ENCODE results near the gene FAM89A.

FAM89A gene

GRCh38 chr1:231040019-231040799 lies at the start of gene FAM89A:
Gene FAM89A, minus strand, starts transcription at chr1:231040254. Its CDS starts 43 bp downstream, at chr1:231040211.
- DNase-seq (ENCODE audit: low spot score): peak; percentile 74

- no peak for DNase-seq (ENCODE audit: low spot score)
Measured at GRCh38 chr1:231084353-231084752, 44.3 kb upstream of the FAM89A start.

- DNase-seq (ENCODE audit: low spot score): no peak
Measured at GRCh38 chr1:231079163-231079562, 39.1 kb upstream of the FAM89A start.

- DNase-seq (ENCODE audit: low spot score): no peak
Measured at GRCh38 chr1:231078250-231078649, 38.2 kb upstream of the FAM89A start.

GRCh38 chr1:231076802-231077201 lies 36.7 kb upstream of the FAM89A start:
- DNase-seq (ENCODE audit: low spot score): no peak

GRCh38 chr1:231075497-231075896 lies 35.4 kb upstream of the FAM89A start:
- no peak for DNase-seq (ENCODE audit: low spot score)

- DNase-seq (ENCODE audit: low spot score): no peak
Measured at GRCh38 chr1:231075020-231075419, 35.0 kb upstream of the FAM89A start.

- no peak for DNase-seq (ENCODE audit: low spot score)
Measured at GRCh38 chr1:231074046-231074445, 34.0 kb upstream of the FAM89A start.

- no peak for DNase-seq (ENCODE audit: low spot score)
Measured at GRCh38 chr1:231073331-231073730, 33.3 kb upstream of the FAM89A start.

- no peak for DNase-seq (ENCODE audit: low spot score)
Measured at GRCh38 chr1:231072502-231073094, 32.5 kb upstream of the FAM89A start.

- no peak for DNase-seq (ENCODE audit: low spot score)
Measured at GRCh38 chr1:231072041-231072440, 32.0 kb upstream of the FAM89A start.

- DNase-seq (ENCODE audit: low spot score): no peak
Measured at GRCh38 chr1:231070758-231071444, 30.8 kb upstream of the FAM89A start.

GRCh38 chr1:231069333-231069732 lies 29.3 kb upstream of the FAM89A start:
- no peak for DNase-seq (ENCODE audit: low spot score)

- DNase-seq (ENCODE audit: low spot score): no peak
Measured at GRCh38 chr1:231068762-231069161, 28.7 kb upstream of the FAM89A start.

- DNase-seq (ENCODE audit: low spot score): no peak
Measured at GRCh38 chr1:231065510-231066241, 25.6 kb upstream of the FAM89A start.

- DNase-seq (ENCODE audit: low spot score): no peak
Measured at GRCh38 chr1:231064418-231064817, 24.4 kb upstream of the FAM89A start.

- no peak for DNase-seq (ENCODE audit: low spot score)
Measured at GRCh38 chr1:231063331-231063730, 23.3 kb upstream of the FAM89A start.

- no peak for DNase-seq (ENCODE audit: low spot score)
Measured at GRCh38 chr1:231062500-231063270, 22.6 kb upstream of the FAM89A start.

GRCh38 chr1:231059566-231060193 lies 19.6 kb upstream of the FAM89A start:
- no peak for DNase-seq (ENCODE audit: low spot score)

- no peak for DNase-seq (ENCODE audit: low spot score)
Measured at GRCh38 chr1:231058416-231059109, 18.5 kb upstream of the FAM89A start.

- DNase-seq (ENCODE audit: low spot score): no peak
Measured at GRCh38 chr1:231057410-231057809, 17.4 kb upstream of the FAM89A start.
